Erythroblast (primary cell): ENCODE results near the gene TLX2.

Source experiments
- GATA1 ChIP-seq: IDR thresholded peaks from 2 replicates; pipeline ENCODE4 v1.6.1; 2011; ENCODE audit warnings: low read depth, mild to moderate bottlenecking, control low read depth, low read length, moderate library complexity
- POLR2A ChIP-seq: IDR thresholded peaks from 2 replicates; pipeline ENCODE4 v1.6.1; 2011; ENCODE audit warnings: mild to moderate bottlenecking, low read length

- TF ChIP-seq POLR2A (no peak), GATA1 (no peak)
These were observed 13.5 kb downstream of the TLX2 start for GRCh38 chr2:74527741-74528140.
